Transverse colon (tissue), 3 donors: ENCODE measurements around the gene PGM2L1.

Experiments used
- EP300 ChIP-seq: sonication (generic); formaldehyde crosslinking; IDR thresholded peaks from one replicate; pipeline ENCODE4 v1.6.1; 2017; ENCODE audit warnings: antibody characterized with exemption, low read depth
- POLR2A ChIP-seq: fragments of 450-650 bp; IDR thresholded peaks from one replicate; pipeline ENCODE4 v1.6.1; 2016; ENCODE audit warnings: antibody characterized with exemption, mild to moderate bottlenecking, moderate library complexity
- TF ChIP-seq, protein P1 (sequence below), 5 experiments: fragments of 200-600 bp in 3 of 5; fragments of 450-650 bp in 2 of 5; sonication (generic) in 3 of 5; IDR thresholded peaks; 1 replicate in 2 of 5; 2 replicates in 3 of 5; pipeline ENCODE4 v1.5.1; 2016 to 2017; ENCODE audit warnings: antibody characterized with exemption in 5 of 5, inconsistent platforms in 3 of 5, mild to moderate bottlenecking in 2 of 5, moderate library complexity in 1 of 5

DNA sequence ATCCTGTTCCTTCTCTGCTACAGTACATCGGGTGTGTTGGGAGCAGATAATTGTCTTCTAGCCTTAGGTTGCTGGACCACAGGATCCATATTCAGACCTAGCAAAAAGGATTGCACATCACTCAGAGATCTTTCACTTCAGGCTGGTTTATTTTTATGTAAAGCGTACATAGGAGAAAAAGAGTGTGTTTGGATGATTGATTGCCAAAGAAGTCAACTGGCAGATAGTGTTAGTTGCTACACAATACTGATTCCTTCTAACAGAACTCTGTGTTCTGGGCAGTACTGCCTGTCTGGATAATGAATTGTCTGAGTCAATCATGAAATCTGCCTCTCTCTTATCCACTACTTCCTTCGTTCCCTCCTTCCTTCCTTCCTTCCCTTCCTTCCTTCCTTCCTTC is 31.0 kb upstream of the PGM2L1 start:
- TF ChIP-seq, protein P1, sequence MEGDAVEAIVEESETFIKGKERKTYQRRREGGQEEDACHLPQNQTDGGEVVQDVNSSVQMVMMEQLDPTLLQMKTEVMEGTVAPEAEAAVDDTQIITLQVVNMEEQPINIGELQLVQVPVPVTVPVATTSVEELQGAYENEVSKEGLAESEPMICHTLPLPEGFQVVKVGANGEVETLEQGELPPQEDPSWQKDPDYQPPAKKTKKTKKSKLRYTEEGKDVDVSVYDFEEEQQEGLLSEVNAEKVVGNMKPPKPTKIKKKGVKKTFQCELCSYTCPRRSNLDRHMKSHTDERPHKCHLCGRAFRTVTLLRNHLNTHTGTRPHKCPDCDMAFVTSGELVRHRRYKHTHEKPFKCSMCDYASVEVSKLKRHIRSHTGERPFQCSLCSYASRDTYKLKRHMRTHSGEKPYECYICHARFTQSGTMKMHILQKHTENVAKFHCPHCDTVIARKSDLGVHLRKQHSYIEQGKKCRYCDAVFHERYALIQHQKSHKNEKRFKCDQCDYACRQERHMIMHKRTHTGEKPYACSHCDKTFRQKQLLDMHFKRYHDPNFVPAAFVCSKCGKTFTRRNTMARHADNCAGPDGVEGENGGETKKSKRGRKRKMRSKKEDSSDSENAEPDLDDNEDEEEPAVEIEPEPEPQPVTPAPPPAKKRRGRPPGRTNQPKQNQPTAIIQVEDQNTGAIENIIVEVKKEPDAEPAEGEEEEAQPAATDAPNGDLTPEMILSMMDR (IDR thresholded peaks at IDR 0.05): no peak
- TF ChIP-seq EP300 (no peak), POLR2A (no peak)
